Peyer's patch (tissue), 4 donors: ENCODE measurements around the gene DYTN. TPM values are rescaled to one million over a fixed set of nuclear protein-coding genes. Genes with fewer than 3 reads are reported as not detected.

Experiments used
- DNase-seq, 3 donors: peaks; one replicate each; pipeline ENCODE4 v3.0.0-alpha.2; 2017 to 2019
- H3K27ac ChIP-seq, 4 donors: fragments of 200-600 bp; sonication (generic); one replicate each; pipeline ENCODE4 v1.5.1; 2016 to 2019
- H3K27me3 ChIP-seq, 2 donors: fragments of 200-600 bp; sonication (generic); one replicate each; pipeline ENCODE4 v1.5.1; 2019
- H3K36me3 ChIP-seq, 3 donors: fragments of 200-600 bp; sonication (generic); one replicate each; pipeline ENCODE4 v1.5.1; 2016 to 2019
- H3K4me1 ChIP-seq, 4 donors: fragments of 200-600 bp; sonication (generic); one replicate each; pipeline ENCODE4 v1.5.1; 2016 to 2019
- H3K4me3 ChIP-seq, 4 donors: fragments of 200-600 bp; sonication (generic); 1 replicate in 3 of 4; 2 replicates in 1 of 4; pipeline ENCODE4 v1.5.1; 2016 to 2019; ENCODE audit warnings: mild to moderate bottlenecking in 1 of 4
- H3K9me3 ChIP-seq, 4 donors: fragments of 200-600 bp; sonication (generic); one replicate each; pipeline ENCODE4 v1.5.1; 2016 to 2019; ENCODE audit warnings: mild to moderate bottlenecking in 1 of 4
- POLR2A ChIP-seq, 2 donors: fragments of 450-650 bp; IDR thresholded peaks; one replicate each; pipeline ENCODE4 v1.5.1; 2017; ENCODE audit warnings: antibody characterized with exemption in 2 of 2, mild to moderate bottlenecking in 2 of 2, moderate library complexity in 2 of 2
- total RNA-seq, 4 donors: library from RNA; depleted of rRNA; stranded (reverse); fragments of >200 nt; gene quantifications; one replicate each; pipeline ENCODE4 v1.1.0, GENCODE V29; 2016
- TF ChIP-seq, protein P1 (sequence below), 6 experiments: fragments of 450-650 bp in 4 of 6; fragments of 200-600 bp in 2 of 6; sonication (generic) in 1 of 6; IDR thresholded peaks; one replicate each; pipeline ENCODE4 v1.5.1; 2017 to 2019; ENCODE audit warnings: antibody characterized with exemption in 6 of 6, mild to moderate bottlenecking in 3 of 6, moderate library complexity in 1 of 6

DYTN gene
- total RNA-seq, 4 donors from 2014 or later = not detected

DNA sequence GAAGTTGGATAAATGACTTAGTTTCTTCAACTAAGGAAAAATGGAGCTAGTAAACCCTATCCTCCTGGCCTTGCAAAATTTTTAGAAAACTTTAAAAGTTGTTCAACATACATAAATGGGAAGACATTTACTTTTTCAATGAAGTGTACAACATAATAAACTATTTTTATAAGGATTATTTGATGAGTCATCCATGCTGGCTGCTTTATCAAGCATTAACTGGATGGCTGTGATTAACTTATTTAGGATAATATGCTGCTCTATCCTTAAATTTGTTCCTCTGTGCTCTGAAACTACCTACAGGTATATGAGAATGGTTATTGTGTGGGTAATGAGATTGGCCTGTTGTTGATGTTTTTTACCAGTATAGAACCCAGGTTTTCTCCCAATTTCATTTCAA, 21.3 kb downstream of the DYTN start:
- no peaks in the 10 kb centered on the region for H3K36me3 ChIP-seq
- no peak for DNase-seq
- H3K9me3 ChIP-seq = no peaks in the 10 kb centered on the region
- TF ChIP-seq POLR2A (IDR thresholded peaks at IDR 0.05) = no peak
- TF ChIP-seq, protein P1, sequence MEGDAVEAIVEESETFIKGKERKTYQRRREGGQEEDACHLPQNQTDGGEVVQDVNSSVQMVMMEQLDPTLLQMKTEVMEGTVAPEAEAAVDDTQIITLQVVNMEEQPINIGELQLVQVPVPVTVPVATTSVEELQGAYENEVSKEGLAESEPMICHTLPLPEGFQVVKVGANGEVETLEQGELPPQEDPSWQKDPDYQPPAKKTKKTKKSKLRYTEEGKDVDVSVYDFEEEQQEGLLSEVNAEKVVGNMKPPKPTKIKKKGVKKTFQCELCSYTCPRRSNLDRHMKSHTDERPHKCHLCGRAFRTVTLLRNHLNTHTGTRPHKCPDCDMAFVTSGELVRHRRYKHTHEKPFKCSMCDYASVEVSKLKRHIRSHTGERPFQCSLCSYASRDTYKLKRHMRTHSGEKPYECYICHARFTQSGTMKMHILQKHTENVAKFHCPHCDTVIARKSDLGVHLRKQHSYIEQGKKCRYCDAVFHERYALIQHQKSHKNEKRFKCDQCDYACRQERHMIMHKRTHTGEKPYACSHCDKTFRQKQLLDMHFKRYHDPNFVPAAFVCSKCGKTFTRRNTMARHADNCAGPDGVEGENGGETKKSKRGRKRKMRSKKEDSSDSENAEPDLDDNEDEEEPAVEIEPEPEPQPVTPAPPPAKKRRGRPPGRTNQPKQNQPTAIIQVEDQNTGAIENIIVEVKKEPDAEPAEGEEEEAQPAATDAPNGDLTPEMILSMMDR (IDR thresholded peaks at IDR 0.05) = no peak
- H3K4me3 ChIP-seq = no peak overlapping the region
- no peaks in the 10 kb centered on the region for H3K4me1 ChIP-seq
- no peaks in the 10 kb centered on the region for H3K27me3 ChIP-seq
- no peak overlapping the region for H3K27ac ChIP-seq

- Histone ChIP-seq H3K4me1 (no peaks in the 10 kb centered on the region), H3K36me3 (no peaks in the 10 kb centered on the region), H3K27ac (no peak overlapping the region), H3K27me3 (no peaks in the 10 kb centered on the region), H3K4me3 (no peak overlapping the region), H3K9me3 (no peaks in the 10 kb centered on the region)
- TF ChIP-seq, protein P1 (IDR thresholded peaks at IDR 0.05) = peak in 4 of 6 experiments; percentile 55 to 77 (median 74)
- TF ChIP-seq POLR2A (IDR thresholded peaks at IDR 0.05) = no peak
- peak in 1 of 3 donors; percentile 49 for DNase-seq
Measured at GRCh38 chr2:206693399-206694137, 24.6 kb downstream of the DYTN start.

DNA sequence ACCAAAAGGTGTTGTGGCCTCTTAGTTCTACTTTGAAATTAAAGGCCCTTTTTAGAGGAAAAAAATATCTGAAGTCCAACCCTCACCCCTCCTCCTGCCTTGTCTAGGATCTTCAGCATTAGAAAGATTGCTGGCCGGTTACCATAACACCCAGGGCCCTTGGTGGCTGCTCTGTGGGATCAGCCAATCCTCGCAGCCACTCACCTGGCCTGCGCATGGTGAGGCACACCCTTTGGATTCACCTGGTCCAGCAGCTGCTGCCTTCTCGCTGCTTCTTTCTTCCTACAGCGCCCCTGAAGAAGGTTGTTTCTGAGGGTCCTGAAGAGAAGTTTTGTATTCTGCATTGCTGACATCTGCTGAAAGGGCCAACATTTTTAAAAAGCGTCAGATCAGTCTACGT, 25.2 kb downstream of the DYTN start:
- no peak for DNase-seq
- TF ChIP-seq, protein P1 (IDR thresholded peaks at IDR 0.05) = no peak
- no peak for TF ChIP-seq POLR2A (IDR thresholded peaks at IDR 0.05)
- no peaks in the 10 kb centered on the region for H3K9me3 ChIP-seq
- no peak overlapping the region for H3K27ac ChIP-seq
- no peaks in the 10 kb centered on the region for H3K4me1 ChIP-seq
- H3K4me3 ChIP-seq = no peak overlapping the region
- no peaks in the 10 kb centered on the region for H3K36me3 ChIP-seq
- H3K27me3 ChIP-seq = no peaks in the 10 kb centered on the region

GRCh38 chr2:206688990-206689389, 29.2 kb downstream of the DYTN start:
- no peaks in the 10 kb centered on the region for H3K9me3 ChIP-seq
- no peak for TF ChIP-seq POLR2A (IDR thresholded peaks at IDR 0.05)
- TF ChIP-seq, protein P1 (IDR thresholded peaks at IDR 0.05) = no peak
- no peak overlapping the region for H3K27ac ChIP-seq
- H3K27me3 ChIP-seq = no peaks in the 10 kb centered on the region
- DNase-seq = no peak
- no peaks in the 10 kb centered on the region for H3K36me3 ChIP-seq
- H3K4me3 ChIP-seq = no peak overlapping the region
- H3K4me1 ChIP-seq = no peaks in the 10 kb centered on the region

GRCh38 chr2:206688453-206688852, 29.7 kb downstream of the DYTN start:
- DNase-seq = no peak
- no peaks in the 10 kb centered on the region for H3K4me1 ChIP-seq
- no peak overlapping the region for H3K27ac ChIP-seq
- no peaks in the 10 kb centered on the region for H3K36me3 ChIP-seq
- H3K27me3 ChIP-seq = no peaks in the 10 kb centered on the region
- no peaks in the 10 kb centered on the region for H3K9me3 ChIP-seq
- TF ChIP-seq, protein P1 (IDR thresholded peaks at IDR 0.05) = no peak
- TF ChIP-seq POLR2A (IDR thresholded peaks at IDR 0.05) = no peak
- H3K4me3 ChIP-seq = no peak overlapping the region
